GM12878 (cell line): ENCODE results near the gene C2CD4D. TPM values are rescaled to one million over a fixed set of nuclear protein-coding genes. Genes with fewer than 3 reads are reported as not detected.

Source experiments
- ATAC-seq: fragments of 200-7000 bp; cut with Tn5 transposase; 3 replicates; pipeline ENCODE4 v1.9.1; 2020; ENCODE audit warnings: mild to moderate bottlenecking, moderate library complexity
- BruUV-seq: library from RNA; stranded (reverse); fragments of 400-500 nt; replicated peaks from 2 replicates; lab custom pipeline; 2021; lab: Mats Ljungman, UMichigan
- CTCF ChIA-PET: fragments of 300-600 bp; sonication (Branson Sonifier 250); formaldehyde crosslinking; extraction: SDS; loops from one replicate; lab custom pipeline; 2021; ENCODE audit warnings: inconsistent platforms; lab: Yijun Ruan, JAX
- POLR2A ChIA-PET: fragments of 350-600 bp; formaldehyde crosslinking; extraction: SDS; loops from one replicate; lab custom pipeline; 2021; ENCODE audit warnings: inconsistent platforms; lab: Charles Lee
- RAD21 ChIA-PET: fragments of 300-600 bp; sonication (Branson Sonifier 250); formaldehyde crosslinking; loops from one replicate; lab custom pipeline; 2023; ENCODE audit warnings: antibody characterized with exemption; ENCODE audit not compliant: unreplicated experiment; lab: Charles Lee
- SMC1A ChIA-PET: fragments of 300-600 bp; sonication (Branson Sonifier 250); formaldehyde crosslinking; loops from one replicate; lab custom pipeline; 2023; ENCODE audit not compliant: unreplicated experiment, uncharacterized antibody; lab: Charles Lee
- DNase-seq: peaks from one replicate; pipeline ENCODE4 v3.0.0-alpha.2; 2011; ENCODE audit warnings: low read depth, low spot score
- FAIRE-seq: peaks from 3 replicates; lab custom pipeline; 2011; peaks lifted over from hg19 to GRCh38; lab: Jason Lieb, UNC
- H2AFZ ChIP-seq: 2 replicates; pipeline ENCODE4 v1.6.0; 2011; ENCODE audit warnings: low read depth, low read length, control low read depth; ENCODE audit not compliant: control insufficient read depth
- H3K27ac ChIP-seq: 2 replicates; pipeline ENCODE4 v1.5.1; 2011; ENCODE audit warnings: control low read depth; ENCODE audit not compliant: control insufficient read depth, insufficient read depth
- H3K27me3 ChIP-seq, 2 experiments: replicated peaks in 1 of 2; 2 replicates each; pipeline versions ENCODE4 v1.6.0 to v1.6.1; 2011; ENCODE audit warnings: low read length in 1 of 2; ENCODE audit not compliant: control insufficient read depth in 2 of 2, insufficient read depth in 2 of 2
- H3K36me3 ChIP-seq, 2 experiments: 2 replicates each; pipeline ENCODE4 v1.5.1; 2011; ENCODE audit warnings: low read length in 1 of 2; ENCODE audit not compliant: control insufficient read depth in 2 of 2, insufficient read depth in 2 of 2
- H3K4me1 ChIP-seq: 2 replicates; pipeline ENCODE4 v1.6.1; 2011; ENCODE audit warnings: mild to moderate bottlenecking, low read length, moderate library complexity, mixed read lengths; ENCODE audit not compliant: control insufficient read depth, insufficient read depth
- H3K4me2 ChIP-seq: 2 replicates; pipeline ENCODE4 v1.6.0; 2011; ENCODE audit warnings: control low read depth; ENCODE audit not compliant: control insufficient read depth, insufficient read depth
- H3K4me3 ChIP-seq: fragments of 200-600 bp; sonication (generic); 2 replicates; pipeline ENCODE4 v1.5.1; 2016
- H3K79me2 ChIP-seq: 2 replicates; pipeline ENCODE4 v1.6.0; 2011; ENCODE audit warnings: low read length; ENCODE audit not compliant: control insufficient read depth, insufficient read depth
- H3K9ac ChIP-seq: 2 replicates; pipeline ENCODE4 v1.8.0; 2011; ENCODE audit warnings: low read length, control low read depth, mixed read lengths; ENCODE audit not compliant: control insufficient read depth, insufficient read depth
- H3K9me3 ChIP-seq: replicated peaks from 3 replicates; pipeline ENCODE4 v1.5.1; 2011; ENCODE audit warnings: mild to moderate bottlenecking, low read length; ENCODE audit not compliant: control insufficient read depth, insufficient read depth
- H4K20me1 ChIP-seq: 2 replicates; pipeline ENCODE4 v1.6.0; 2011; ENCODE audit not compliant: control insufficient read depth, insufficient read depth
- BHLHE40 ChIP-seq, 2 experiments: fragments of 450-650 bp in 1 of 2; IDR thresholded peaks; 2 replicates each; pipeline ENCODE4 v1.6.1; 2011 to 2017; ENCODE audit warnings: low read depth in 2 of 2, borderline replicate concordance in 1 of 2, improper control_type of control experiment in 1 of 2, low read length in 1 of 2, mild to moderate bottlenecking in 1 of 2
- CREB1 ChIP-seq: IDR thresholded peaks from 2 replicates; pipeline ENCODE4 v1.6.1; 2012; ENCODE audit warnings: low read depth, mild to moderate bottlenecking, inconsistent platforms
- KDM1A ChIP-seq: fragments of 200-600 bp; sonication (generic); IDR thresholded peaks from 2 replicates; pipeline ENCODE4 v1.6.1; 2016; ENCODE audit warnings: borderline replicate concordance
- NBN ChIP-seq: fragments of 450-650 bp; IDR thresholded peaks from 2 replicates; pipeline ENCODE4 v1.6.1; 2016
- WGBS: methylation state at CpG from one replicate; pipeline ENCODE4 v1.1.6; 2016; ENCODE audit warnings: low lambda C conversion rate; ENCODE audit not compliant: insufficient replicate concordance, insufficient coverage; ENCODE audit errors: missing lambda C conversion rate; 5-methylcytosine and 5-hydroxymethylcytosine counted together
- in situ Hi-C: fragments of 300-500 bp; cut with MboI; formaldehyde crosslinking; loops from 9 replicates; pipeline ENCODE4 v1.14.3; 2018; ENCODE audit warnings: mixed read lengths
- intact Hi-C: fragments of 100-400 bp; cut with micrococcal nuclease; formaldehyde crosslinking; loops from one replicate; pipeline ENCODE4 v1.14.2; 2022; ENCODE audit not compliant: unreplicated experiment
- polyA plus RNA-seq, 11 experiments: library from polyadenylated mRNA; depleted of rRNA in 4 of 11; unstranded in 6 of 11; stranded (reverse) in 5 of 11; fragments of >200 nt; fragmentation: Nextera tagmentation in 4 of 11; fragmentation: Illumina TruSeq in 1 of 11; extraction: Ambion mirVana in 4 of 11; extraction: Trizol in 1 of 11; gene quantifications; 1 replicate in 1 of 11; 2 replicates in 10 of 11; pipeline versions ENCODE4 v1.2.1 to v1.2.3, GENCODE V29; 2011 to 2016; ENCODE audit warnings: inconsistent platforms in 2 of 11, missing spikeins in 2 of 11, low read depth in 1 of 11
- total RNA-seq, 4 experiments: library from RNA; depleted of rRNA in 3 of 4; stranded (reverse); fragments of >200 nt in 3 of 4; fragmentation: Illumina TruSeq in 1 of 4; extraction: Trizol in 1 of 4; gene quantifications; 2 replicates each; pipeline versions ENCODE4 v1.2.1 to v1.2.3, GENCODE V29; 2013 to 2021
- TF ChIP-seq, protein P1 (sequence below): fragments of 450-650 bp; IDR thresholded peaks from 2 replicates; pipeline ENCODE4 v1.6.1; 2017; ENCODE audit warnings: mild to moderate bottlenecking, low read depth, inconsistent platforms; ENCODE audit not compliant: poor library complexity, severe bottlenecking
- TF ChIP-seq, protein P2 (sequence below): fragments of 450-650 bp; IDR thresholded peaks from 2 replicates; pipeline ENCODE4 v1.6.1; 2017; ENCODE audit warnings: low read depth, mild to moderate bottlenecking, moderate library complexity
- TF ChIP-seq, protein P3 (sequence below): IDR thresholded peaks from 2 replicates; pipeline ENCODE4 v1.6.1; 2011; ENCODE audit warnings: borderline replicate concordance, low read depth, mild to moderate bottlenecking, moderate library complexity, mixed read lengths, low read length; ENCODE audit not compliant: insufficient read depth; ENCODE audit errors: extremely low read length

Gene C2CD4D
- total and polyA plus RNA-seq, 10 of the 15 experiments (the other 5 are each of a cell fraction or from before 2014, with no cell fraction given): 0.03 to 0.67 (median 0.13) TPM; not detected in 4

- ChIA-PET RAD21 (interaction anchor here (0.6 to 2.7 kb wide), 8 partner anchors 13 to 532 kb away, joined by 3 to 10 read pairs (median 4); partner anchors contain the start of genes C2CD4D and MRPL9), POLR2A (interaction anchor here (1.2 to 1.6 kb wide), 3 partner anchors 19 to 22 kb away, joined by 4 to 9 read pairs (median 8); partner anchors contain the start of gene C2CD4D), CTCF (interaction anchor here (0.6 to 2.8 kb wide), 7 partner anchors 11 to 142 kb away, joined by 3 to 6 read pairs (median 6); no protein-coding TSS in a partner anchor), SMC1A (interaction anchor here (0.7 to 2.3 kb wide), 4 partner anchors 10 to 154 kb away, joined by 3 to 6 read pairs (median 4); partner anchors contain the start of gene C2CD4D)
- Histone ChIP-seq H3K79me2 (no peaks in the 10 kb centered on the region), H3K9me3 (no peaks in the 10 kb centered on the region), H2AFZ (no peak overlapping the region), H3K36me3 (no peaks in the 10 kb centered on the region), H4K20me1 (no peaks in the 10 kb centered on the region), H3K27ac (no peak overlapping the region), H3K27me3 (peaks cover 0 to 3% of the 10 kb centered on the region in 2 experiments; a peak in 1 of 4 replicates), H3K4me1 (peaks cover 9% of the 10 kb centered on the region), H3K4me2 (no peak overlapping the region), H3K9ac (no peak overlapping the region), H3K4me3 (no peak overlapping the region)
- TF ChIP-seq, protein P1, sequence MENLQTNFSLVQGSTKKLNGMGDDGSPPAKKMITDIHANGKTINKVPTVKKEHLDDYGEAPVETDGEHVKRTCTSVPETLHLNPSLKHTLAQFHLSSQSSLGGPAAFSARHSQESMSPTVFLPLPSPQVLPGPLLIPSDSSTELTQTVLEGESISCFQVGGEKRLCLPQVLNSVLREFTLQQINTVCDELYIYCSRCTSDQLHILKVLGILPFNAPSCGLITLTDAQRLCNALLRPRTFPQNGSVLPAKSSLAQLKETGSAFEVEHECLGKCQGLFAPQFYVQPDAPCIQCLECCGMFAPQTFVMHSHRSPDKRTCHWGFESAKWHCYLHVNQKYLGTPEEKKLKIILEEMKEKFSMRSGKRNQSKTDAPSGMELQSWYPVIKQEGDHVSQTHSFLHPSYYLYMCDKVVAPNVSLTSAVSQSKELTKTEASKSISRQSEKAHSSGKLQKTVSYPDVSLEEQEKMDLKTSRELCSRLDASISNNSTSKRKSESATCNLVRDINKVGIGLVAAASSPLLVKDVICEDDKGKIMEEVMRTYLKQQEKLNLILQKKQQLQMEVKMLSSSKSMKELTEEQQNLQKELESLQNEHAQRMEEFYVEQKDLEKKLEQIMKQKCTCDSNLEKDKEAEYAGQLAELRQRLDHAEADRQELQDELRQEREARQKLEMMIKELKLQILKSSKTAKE: no peak
- TF ChIP-seq KDM1A: no peak
- TF ChIP-seq, protein P2, sequence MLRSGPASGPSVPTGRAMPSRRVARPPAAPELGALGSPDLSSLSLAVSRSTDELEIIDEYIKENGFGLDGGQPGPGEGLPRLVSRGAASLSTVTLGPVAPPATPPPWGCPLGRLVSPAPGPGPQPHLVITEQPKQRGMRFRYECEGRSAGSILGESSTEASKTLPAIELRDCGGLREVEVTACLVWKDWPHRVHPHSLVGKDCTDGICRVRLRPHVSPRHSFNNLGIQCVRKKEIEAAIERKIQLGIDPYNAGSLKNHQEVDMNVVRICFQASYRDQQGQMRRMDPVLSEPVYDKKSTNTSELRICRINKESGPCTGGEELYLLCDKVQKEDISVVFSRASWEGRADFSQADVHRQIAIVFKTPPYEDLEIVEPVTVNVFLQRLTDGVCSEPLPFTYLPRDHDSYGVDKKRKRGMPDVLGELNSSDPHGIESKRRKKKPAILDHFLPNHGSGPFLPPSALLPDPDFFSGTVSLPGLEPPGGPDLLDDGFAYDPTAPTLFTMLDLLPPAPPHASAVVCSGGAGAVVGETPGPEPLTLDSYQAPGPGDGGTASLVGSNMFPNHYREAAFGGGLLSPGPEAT: no peak
- TF ChIP-seq, protein P3, sequence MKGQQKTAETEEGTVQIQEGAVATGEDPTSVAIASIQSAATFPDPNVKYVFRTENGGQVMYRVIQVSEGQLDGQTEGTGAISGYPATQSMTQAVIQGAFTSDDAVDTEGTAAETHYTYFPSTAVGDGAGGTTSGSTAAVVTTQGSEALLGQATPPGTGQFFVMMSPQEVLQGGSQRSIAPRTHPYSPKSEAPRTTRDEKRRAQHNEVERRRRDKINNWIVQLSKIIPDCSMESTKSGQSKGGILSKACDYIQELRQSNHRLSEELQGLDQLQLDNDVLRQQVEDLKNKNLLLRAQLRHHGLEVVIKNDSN: no peak
- TF ChIP-seq BHLHE40 (IDR thresholded peaks at IDR 0.05; ENCODE audit: borderline replicate concordance in 1 of 2, low read depth in 2 of 2, low read length in 1 of 2): no peak
- no peak for TF ChIP-seq NBN
- no peak for TF ChIP-seq CREB1
- BruUV-seq: no TSS peak
- ATAC-seq (peak; percentile 16; the same call in 1 of the 3 replicates), DNase-seq (no peak), FAIRE-seq (no peak)
- 64% methylated on average over 6 of the region's 6 CpGs for WGBS
- in situ Hi-C loops (no loop called here), intact Hi-C loops (no loop called here)
Measured at GRCh38 chr1:151858886-151859665, 19.5 kb upstream of the C2CD4D start.
